Pons (tissue), 1 donor: ENCODE data around the gene OR1M1.
"Not testable (repeated sequence)": the region's sequence is repeated elsewhere in the genome, so short reads cannot be mapped to it uniquely, and the experiment has no call there.

Experiments used
- DNase-seq: peaks from one replicate; pipeline ENCODE4 v3.0.0-alpha.2; 2016; ENCODE audit warnings: low spot score

OR1M1 gene, protein sequence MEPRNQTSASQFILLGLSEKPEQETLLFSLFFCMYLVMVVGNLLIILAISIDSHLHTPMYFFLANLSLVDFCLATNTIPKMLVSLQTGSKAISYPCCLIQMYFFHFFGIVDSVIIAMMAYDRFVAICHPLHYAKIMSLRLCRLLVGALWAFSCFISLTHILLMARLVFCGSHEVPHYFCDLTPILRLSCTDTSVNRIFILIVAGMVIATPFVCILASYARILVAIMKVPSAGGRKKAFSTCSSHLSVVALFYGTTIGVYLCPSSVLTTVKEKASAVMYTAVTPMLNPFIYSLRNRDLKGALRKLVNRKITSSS

DNA sequence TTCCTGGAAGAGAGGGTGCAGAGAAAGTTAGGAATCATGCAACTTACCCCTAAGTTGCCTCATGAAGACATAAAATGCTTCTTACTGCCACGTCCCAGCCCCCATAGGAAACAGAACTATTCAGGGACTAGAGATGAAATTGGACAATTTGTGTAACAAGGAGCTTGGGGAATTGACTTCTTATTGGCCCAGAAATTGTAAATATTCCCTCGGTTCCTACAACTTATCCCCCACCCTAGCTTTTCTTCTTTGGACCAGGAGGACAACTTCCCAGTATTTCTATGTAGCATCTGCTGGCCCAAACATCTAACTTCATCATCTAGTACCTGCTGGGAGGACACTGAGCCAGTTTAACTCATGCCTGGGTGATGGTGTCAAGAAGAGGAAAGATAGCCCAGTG, at the start of gene OR1M1:
TSS of gene OR1M1 (plus strand) at position 301 of the 400 bp plus-strand sequence. CDS start 6,184 bp downstream, outside the sequence.
- no peak for DNase-seq

DNA sequence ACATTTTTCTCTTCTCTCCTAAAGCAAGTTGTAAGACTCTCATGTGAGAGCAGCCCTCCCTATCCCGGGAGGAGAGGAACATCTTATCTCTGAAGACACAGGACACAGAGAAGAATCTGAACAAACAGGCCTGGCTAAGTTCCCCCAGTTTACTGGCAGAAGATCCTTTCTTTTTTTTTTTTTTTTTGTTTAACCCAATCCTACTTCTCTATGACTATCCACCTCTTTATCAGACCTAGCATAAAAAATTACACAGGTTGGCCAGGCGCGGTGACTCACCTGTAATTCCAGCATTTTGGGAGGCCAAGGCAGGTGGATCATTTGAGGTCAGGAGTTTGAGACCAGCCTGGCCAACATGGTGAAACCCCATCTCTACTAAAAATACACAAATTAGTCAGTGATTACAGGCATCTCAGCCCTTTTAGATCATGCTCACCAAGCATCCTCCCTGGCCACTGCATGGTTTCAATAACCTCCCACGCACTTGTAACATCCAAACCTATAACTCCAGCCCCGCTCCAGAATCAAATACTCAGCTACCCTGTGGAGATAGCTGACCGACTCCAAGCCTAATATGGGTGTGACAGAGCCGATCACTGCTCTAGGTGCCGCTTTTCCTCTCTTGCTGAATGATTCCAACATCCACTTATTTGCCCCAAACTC, 49.3 kb upstream of the OR1M1 start:
- no peak for DNase-seq

DNA sequence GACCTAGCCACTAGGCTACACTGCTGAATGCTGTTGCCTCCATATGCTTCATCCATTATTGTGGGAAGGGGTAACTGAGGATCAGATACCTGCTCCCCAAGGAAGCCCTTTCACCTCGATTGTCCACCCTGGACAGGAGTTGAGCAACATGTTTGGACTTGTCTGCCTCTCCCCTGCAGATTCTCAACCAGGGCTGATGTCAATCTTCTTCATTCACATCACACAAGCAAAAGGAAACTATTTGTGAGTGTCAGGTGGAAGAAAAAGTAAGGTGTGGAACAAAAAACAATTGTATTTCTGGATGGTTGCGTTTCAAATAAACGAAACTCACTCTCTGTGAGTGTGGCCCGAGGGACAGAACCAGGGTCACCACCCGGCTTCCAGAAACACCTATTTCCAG, 47.1 kb upstream of the OR1M1 start:
- no peak for DNase-seq

DNA sequence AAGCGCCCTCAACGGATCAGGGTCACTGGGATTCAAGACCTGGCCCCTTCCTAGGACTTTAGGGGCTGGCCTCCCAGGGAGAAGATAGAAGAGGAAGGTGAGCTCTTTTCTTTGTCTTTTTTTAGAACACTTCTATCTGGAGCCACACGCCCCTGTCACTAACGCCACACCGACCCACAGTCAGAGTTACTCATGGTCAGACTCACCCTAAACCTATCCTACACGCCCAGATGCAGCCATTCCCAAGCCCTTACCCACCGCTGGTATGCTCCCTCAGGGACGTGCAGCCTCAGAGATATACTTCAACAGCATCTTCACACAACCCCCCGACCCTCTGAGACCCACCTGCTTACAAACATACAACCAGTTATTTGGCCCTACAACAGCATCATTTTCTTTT, 46.7 kb upstream of the OR1M1 start:
- DNase-seq: no peak

DNA sequence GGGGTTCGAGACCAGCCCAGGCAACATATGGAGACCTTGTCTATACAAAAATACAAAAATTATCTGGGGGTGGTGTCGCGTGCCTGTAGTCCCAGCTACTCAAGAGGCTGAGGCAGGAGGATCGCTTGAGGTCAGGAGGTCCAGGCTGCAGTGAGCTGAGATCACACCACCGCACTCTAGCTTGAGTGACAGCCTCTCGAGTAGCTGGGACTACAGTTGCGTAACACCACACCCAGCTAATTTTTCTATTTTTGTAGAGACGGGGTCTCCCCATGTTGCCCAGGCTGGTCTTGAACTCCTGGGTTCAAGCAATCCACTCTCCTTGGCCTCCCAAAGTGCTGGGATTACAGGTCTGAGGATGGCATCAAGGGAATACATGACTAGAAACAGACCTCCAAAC, 45.8 kb upstream of the OR1M1 start:
- DNase-seq: no peak

DNA sequence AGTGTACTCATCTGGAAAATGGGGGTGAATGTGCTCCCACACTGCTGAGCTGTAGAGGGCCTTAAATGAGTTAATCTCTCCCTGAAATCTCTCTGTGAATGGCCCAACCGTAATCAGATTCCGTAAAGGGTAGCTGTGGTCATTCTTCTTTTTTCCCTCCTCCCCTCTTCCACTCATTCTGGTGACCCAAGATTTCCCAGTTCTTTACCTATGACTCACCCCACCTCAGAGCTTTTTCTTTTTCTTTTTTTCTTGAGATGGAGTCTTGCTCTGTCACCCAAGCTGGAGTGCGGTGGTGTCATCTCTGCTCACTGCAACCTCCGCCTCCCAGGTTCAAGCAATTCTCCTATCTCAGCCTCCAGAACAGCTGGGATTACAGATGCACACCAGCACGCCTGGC, 43.3 kb upstream of the OR1M1 start:
- DNase-seq: no peak

DNA sequence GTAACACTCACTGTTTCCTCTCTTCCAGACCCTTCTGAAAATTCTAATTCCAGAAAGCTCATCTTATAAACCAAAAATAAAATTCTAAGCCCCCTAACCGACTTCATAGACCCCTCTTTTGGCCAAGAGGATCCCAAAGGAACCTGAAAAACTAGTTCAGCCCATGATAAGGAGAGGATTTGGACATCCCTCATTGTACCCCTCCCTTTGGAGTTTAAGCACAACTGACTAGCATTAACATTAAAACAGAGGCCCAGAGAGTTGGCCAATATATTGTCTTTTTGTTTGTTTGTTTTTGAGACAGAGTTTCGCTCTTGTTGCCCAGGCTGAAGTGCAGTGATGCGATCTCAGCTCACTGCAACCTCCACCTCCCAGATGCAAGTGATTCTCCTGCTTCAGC, 42.4 kb upstream of the OR1M1 start:
- DNase-seq: no peak

DNA sequence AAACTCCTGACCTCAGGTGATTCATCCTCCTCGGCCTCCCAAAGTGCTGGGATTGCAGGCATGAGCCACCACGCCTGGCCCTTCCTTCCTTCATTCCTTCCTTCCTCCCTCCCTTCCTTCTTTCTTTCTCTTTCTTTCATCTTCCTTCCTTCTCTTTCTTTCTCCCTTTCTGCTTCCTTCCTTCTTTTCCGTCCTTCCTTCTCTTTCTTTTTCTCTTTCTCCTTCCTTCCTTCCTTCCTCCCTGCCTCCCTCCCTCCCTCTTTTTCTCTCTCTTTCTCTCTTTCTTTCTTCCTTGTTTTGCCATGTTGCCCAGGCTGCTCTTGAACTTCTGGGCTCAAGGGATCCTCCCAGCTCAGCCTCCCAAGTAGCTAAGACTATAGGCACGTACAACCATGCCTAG, 40.2 kb upstream of the OR1M1 start:
- no peak for DNase-seq

DNA sequence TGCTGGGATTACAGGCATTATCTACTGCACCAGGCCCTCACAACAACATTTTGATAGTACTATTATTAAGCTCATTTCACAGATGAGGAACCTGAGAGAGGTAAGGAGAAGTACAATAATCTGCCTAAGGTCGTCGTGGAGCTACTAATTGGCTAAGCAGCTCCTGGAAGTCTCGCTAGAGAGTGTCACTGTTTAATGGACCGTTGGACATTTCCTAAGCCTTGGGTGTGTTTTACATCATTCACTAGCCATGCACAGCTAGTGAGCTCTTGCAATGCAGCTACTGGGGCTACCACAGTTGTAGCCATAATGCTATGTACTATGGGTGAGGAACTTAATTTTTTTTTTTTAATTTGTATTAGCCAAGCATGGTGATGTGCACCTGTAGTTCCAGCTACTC, 34.0 kb upstream of the OR1M1 start:
- no peak for DNase-seq

DNA sequence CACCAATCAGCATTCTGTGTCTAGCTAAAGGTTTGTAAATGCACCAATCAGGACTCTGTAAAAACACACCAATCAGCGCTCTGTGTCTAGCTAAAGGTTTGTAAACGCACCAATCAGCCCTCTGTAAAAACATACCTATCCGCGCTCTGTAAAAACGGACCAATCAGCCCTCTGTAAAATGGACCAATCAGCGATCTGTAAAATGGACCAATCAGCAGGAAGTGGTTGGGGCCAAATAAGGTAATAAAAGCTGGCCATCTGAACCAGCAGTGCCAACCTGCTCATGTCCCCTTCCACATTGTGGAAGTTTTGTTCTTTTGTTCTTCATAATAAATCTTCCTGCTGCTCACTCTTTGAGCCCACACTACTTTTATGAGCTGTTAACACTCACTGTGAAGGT, 33.2 kb upstream of the OR1M1 start:
- DNase-seq: not testable (repeated sequence)

DNA sequence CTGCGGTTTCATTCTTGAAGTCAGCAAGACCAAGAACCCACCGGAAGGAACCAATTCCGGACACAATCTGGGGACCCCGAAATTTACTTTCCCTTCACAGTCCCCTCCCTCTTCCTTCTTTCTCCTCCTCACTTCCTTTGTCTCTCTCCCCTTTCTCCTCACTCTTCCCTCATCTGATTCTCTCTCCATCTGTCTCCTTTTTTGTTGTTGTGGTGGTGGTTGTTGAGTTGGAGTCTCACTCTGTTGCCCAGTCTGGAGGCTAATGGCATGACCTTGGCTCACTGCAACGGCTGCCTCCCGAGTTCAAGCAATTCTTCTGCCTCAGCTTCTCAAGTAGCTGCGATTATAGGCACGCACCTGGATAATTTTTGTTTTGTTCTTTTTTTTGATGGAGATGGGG, 32.7 kb upstream of the OR1M1 start:
- no peak for DNase-seq

DNA sequence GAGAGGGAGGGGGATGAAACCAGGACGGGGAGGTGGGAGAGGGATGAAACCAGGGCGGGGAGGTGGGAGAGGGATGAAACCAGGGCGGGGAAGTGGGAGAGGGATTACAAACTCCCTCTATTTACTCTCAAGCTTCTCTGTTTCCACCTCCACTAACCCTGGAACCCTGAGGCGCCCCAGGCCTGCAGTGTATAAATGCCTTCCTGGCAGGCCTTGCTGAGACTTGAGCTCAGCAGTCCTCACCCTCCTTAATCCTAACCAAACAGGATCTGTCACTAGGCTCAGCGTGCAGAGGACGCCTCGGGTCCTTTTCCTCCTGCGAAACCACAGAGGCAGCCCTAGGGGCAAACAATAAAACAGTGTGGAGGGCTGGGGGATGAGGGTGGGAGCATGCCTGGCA, 32.1 kb upstream of the OR1M1 start:
- DNase-seq: no peak

DNA sequence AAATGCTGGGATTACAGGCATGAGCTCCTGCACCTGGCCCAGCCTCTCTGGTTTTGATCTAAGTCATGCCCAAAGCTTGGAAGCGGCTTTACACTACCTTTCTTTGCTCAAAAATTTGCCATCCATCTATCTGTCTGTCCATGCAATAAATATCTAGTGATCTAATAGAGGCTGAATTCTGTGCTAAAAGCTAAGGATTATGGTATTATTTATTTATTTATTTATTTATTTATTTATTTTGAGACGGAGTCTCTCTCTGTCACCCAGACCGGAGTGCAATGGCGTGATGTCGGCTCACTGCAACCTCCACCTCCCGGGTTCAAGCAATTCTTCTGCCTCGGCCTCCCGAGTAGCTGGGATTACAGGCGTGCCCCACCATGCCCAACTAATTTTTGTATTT, 30.7 kb upstream of the OR1M1 start:
- not testable (repeated sequence) for DNase-seq

DNA sequence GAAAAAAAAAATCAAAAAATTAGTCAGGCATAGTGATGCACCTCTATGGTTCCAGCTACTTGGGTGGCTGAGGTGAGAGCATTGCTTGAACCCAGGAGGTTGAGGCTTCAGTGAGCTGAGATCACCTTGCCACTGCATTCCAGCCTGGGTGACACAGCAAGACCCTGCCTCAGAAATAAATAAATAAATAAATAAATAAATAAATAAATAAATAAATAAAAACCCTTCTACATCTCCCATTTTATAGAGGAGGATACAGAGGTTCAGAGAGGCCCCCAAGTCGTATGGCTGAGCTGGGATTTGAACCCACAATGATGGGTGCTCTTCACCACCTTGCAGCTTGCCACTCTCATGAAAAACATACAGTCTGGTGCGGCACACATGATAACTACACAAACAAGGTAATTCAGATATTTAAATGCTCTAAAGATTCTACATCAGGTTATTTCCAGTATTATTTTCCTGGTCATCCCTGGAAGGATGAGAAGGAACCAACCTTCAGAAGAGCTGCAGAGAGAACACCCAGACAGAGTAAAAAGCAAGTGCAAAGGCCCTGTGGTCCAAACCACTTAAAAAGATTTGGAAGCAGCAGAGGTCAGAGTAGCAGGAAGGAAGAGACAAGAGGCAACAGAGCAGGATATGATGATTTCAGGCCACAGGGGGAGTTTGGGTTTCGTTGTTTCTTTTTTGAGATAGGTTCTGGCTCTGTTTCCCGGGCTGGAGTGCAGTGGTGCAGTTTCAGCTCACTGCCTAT, 29.2 kb upstream of the OR1M1 start:
- DNase-seq: no peak

DNA sequence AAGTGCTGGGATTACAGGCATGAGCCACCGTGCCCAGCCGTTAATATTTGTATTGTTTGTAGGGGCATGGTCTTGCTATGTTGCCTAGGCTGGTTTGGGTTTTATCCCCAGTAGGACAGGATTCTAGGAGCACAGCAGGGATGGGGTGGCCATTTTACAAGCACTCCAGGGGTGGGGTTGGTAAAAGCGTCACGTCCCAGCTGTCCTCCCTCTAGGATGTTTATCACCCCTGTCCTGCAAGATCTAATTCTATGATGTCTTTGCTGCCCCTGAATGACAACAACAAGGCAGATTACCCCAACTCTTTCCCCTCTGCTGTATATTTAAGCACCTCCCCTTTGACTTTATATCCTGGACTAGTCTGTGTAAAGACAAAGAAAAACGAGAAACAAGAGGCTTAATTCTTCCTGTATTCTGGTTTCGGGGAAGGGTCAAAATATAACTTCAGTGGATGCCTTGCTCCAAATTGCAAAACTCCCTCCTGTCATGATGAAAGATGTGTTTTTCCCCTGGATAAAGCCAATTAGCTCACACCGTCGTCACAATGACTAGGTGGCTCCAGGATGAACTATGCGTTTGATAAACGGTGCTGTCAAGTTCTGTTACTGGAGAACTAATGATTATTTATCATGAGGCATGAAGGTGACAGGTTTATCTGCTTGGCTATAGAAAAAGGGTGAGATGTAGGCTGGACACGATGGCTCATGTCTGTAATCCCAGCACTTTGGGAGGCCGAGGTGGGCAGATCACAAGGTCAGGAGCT, 27.8 kb upstream of the OR1M1 start:
- no peak for DNase-seq

DNA sequence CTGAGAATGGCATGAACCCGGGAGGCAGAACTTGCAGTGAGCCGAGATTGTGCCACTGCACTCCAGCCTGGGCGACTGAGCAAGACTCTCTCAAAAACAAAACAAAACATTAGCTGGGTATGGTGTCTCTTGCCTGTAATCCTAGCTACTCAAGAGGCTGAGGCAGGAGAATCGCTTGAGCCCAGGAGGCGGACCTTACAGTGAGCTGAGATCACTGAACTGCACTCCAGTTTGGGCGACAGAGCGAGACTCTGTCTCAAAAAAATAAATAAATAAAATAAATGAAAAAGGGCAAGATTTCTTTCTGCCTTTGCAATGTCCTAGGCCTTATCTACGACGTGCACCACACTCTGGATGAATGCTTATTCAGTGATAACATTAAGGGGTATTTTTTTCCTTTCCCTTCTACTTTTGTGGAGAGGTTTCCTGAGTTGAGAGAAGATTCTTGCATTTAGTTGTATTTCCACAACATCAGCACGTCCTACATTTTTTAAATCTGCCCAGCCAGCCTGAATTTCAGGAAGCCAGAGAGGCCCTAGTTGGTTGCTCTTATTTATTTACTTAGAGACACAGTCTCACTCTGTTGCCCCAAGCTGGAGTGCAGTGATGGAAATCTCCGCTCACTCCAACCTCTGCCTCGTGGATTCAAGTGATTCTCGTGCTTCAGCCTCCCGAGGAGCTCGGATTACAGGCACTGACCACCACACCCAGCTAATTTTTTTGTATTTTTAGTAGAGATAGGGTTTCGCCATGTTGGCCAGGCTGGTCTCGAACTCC, 26.1 kb upstream of the OR1M1 start:
- no peak for DNase-seq

DNA sequence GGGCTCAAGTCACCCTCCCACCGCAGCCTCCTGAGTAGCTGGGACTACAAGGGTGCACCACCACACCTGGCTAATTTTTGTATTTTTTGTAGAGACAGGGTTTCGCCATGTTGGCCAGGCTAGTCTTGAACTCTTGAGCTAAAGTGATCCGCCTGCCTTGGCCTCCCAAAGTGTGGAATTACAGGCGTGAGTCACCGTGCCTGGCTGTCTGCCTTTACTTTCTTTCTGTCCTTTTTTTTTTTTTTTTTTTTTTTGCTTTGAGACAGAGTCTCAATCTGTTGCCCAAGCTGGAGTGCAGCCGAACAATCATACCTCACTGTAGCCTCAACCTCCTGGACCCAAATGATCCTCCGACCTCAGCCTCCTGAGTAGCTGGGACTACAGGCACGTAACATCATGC, 25.0 kb upstream of the OR1M1 start:
- DNase-seq: no peak

DNA sequence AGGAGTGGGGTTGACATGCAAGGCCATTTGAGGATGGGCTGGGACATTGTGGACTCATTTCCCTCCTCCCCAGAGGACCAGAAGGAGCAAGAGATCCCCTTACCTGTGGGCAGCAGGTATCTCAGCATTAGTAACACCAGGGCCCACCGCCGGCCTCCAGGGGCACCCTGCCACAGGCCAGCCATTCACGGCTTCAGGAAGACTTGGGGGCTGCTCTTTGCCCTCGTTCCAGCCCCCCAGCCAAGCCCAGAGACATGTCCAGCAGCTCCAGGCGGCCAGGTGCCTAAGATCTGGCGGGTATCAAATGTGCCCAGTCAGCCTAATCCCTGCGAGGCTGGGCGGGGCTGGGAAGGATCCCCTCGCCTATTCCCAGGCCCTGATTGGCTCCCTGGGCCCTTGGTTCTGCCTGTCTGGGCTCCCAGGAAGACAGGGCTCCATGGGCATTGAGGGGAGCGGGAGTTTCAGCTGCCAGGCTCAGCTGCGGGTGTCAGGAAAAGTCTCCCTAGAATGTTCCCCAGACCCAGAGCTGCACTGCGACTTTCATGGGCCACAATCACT, 21.3 kb upstream of the OR1M1 start:
- no peak for DNase-seq

DNA sequence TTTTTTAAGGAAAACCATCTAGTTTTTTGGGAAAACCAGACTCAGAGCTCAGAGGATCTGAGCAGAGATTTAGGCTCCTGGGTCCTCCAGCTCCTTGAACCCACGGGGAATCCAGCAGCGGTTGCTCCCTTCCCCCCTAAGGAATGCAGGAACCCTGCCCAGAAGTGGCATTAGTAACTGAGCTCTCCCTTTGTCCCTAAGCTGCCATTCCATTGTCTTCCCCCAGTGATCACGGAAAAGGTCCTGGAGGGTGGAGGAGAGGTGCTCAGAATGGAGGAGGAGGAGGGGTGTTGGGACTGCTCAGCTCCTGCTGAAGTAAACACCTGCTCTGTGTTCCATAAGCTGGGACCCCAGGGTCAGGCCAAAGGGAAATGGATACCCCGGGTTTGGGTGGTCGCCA, 16.8 kb upstream of the OR1M1 start:
- no peak for DNase-seq

DNA sequence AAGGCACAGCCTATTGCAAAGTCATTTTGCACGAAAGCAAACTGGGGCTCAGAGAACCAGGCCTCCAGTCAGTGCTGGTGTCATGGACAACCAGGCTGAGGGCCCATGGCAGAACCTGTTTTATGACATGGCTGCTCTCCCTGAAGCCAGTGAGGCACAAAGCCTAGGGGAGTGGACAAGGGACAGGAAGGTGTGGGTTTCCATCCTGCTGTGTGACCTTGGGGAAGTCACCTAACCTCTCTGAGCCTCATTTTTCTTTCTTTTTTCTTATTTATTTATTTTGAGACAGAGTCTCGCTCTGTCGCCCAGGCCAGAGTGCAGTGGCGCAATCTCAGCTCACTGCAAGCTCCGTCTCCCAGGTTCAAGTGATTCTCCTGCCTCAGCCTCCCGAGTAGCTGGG, 15.1 kb upstream of the OR1M1 start:
- DNase-seq: not testable (repeated sequence)

DNA sequence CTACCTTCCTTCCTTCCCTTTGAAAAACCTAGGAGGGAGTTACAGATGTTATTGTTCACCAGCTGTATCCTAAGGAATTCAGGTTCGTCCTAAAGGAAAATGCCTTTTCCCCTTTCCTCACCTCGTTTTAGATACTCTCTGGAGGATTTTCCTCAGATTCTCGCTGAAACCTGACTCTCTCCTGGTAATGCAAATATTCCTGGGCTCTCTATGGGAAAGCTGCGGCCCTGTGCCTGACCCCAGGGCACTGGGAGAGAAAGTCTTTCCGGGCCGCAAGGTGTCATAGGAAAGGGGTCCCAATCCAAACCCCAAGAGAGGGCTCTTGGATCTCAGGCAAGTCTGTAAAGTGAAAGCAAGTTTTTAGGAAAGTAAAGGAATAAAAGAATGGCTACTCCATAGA, 13.1 kb upstream of the OR1M1 start:
- DNase-seq: no peak
